PC-9 (cell line): ENCODE data around the gene DIPK1B. TPM values are rescaled to one million over a fixed set of nuclear protein-coding genes. Genes with fewer than 3 reads are reported as not detected.
A peak's percentile ranks its signal among the peaks of the same experiment; 100 is the strongest.
"Not testable (repeated sequence)": the region's sequence is repeated elsewhere in the genome, so short reads cannot be mapped to it uniquely, and the experiment has no call there.

Experiments
- BruUV-seq: library from RNA; stranded (reverse); fragments of 400-500 nt; replicated peaks from 2 replicates; lab custom pipeline; 2021; lab: Mats Ljungman, UMichigan
- CTCF ChIA-PET: fragments of 300-600 bp; sonication (Branson Sonifier 250); formaldehyde crosslinking; loops from one replicate; lab custom pipeline; 2022; ENCODE audit warnings: antibody characterized with exemption; lab: Charles Lee
- POLR2A ChIA-PET: fragments of 300-600 bp; sonication (Branson Sonifier 250); formaldehyde crosslinking; loops from one replicate; lab custom pipeline; 2022; ENCODE audit warnings: antibody characterized with exemption; ENCODE audit not compliant: unreplicated experiment; lab: Charles Lee
- DNase-seq, 2 experiments: peaks; one replicate each; pipeline versions ENCODE4 v3.0.0 to v3.0.0-alpha.2; 2015 to 2022; ENCODE audit warnings: mixed read lengths in 1 of 2
- H2AFZ ChIP-seq: fragments of 200-600 bp; sonication (generic); 2 replicates; pipeline ENCODE4 v1.8.1; 2017; ENCODE audit warnings: antibody characterized with exemption
- H3F3A ChIP-seq: fragments of 200-600 bp; sonication (generic); 2 replicates; pipeline ENCODE4 v1.8.1; 2017; ENCODE audit warnings: antibody characterized with exemption, mild to moderate bottlenecking, low read depth; ENCODE audit not compliant: insufficient read depth
- H3K27ac ChIP-seq: fragments of 200-600 bp; sonication (generic); 2 replicates; pipeline ENCODE4 v1.6.1; 2016; ENCODE audit warnings: mixed run types
- H3K27me3 ChIP-seq: fragments of 200-600 bp; sonication (generic); 2 replicates; pipeline ENCODE4 v1.6.1; 2016; ENCODE audit warnings: low read depth, mixed run types; ENCODE audit not compliant: insufficient read depth
- H3K36me3 ChIP-seq: fragments of 200-600 bp; sonication (generic); 2 replicates; pipeline ENCODE4 v1.6.1; 2016; ENCODE audit warnings: low read depth, mixed run types
- H3K4me1 ChIP-seq: fragments of 200-600 bp; sonication (generic); replicated peaks from 2 replicates; pipeline ENCODE4 v1.6.1; 2016; ENCODE audit warnings: mixed run types; ENCODE audit not compliant: insufficient read depth
- H3K4me2 ChIP-seq: fragments of 200-600 bp; sonication (generic); 2 replicates; pipeline ENCODE4 v1.6.1; 2017; ENCODE audit warnings: mixed run types
- H3K4me3 ChIP-seq: fragments of 200-600 bp; sonication (generic); 2 replicates; pipeline ENCODE4 v1.6.1; 2016; ENCODE audit warnings: mixed run types
- H3K79me2 ChIP-seq: fragments of 200-600 bp; sonication (generic); 2 replicates; pipeline ENCODE4 v1.6.1; 2017; ENCODE audit warnings: low read depth, mixed run types
- H3K9me2 ChIP-seq: fragments of 200-600 bp; sonication (generic); 2 replicates; pipeline ENCODE4 v1.8.1; 2017; ENCODE audit warnings: mild to moderate bottlenecking; ENCODE audit not compliant: insufficient read depth
- H3K9me3 ChIP-seq: fragments of 200-600 bp; sonication (generic); 2 replicates; pipeline ENCODE4 v1.8.1; 2016; ENCODE audit warnings: low read depth; ENCODE audit not compliant: insufficient read depth
- H4K20me1 ChIP-seq: fragments of 200-600 bp; sonication (generic); 2 replicates; pipeline ENCODE4 v1.8.1; 2017; ENCODE audit not compliant: insufficient read depth
- EZH2 ChIP-seq: fragments of 200-600 bp; sonication (generic); IDR thresholded peaks from 2 replicates; pipeline ENCODE4 v1.8.0; 2017; ENCODE audit warnings: antibody characterized with exemption, low read depth
- intact Hi-C: fragments of 100-400 bp; cut with micrococcal nuclease; formaldehyde crosslinking; loops from one replicate; pipeline ENCODE4 v1.10.0; 2022; ENCODE audit not compliant: unreplicated experiment
- total RNA-seq: library from RNA; stranded (reverse); gene quantifications from 2 replicates; pipeline ENCODE4 v1.2.3, GENCODE V29; 2021
- TF ChIP-seq, protein P1 (sequence below): fragments of 200-600 bp; sonication (generic); conservative IDR thresholded peaks from 2 replicates; pipeline ENCODE4 v1.6.1; 2017; ENCODE audit warnings: mixed run types, antibody characterized with exemption, mild to moderate bottlenecking, moderate library complexity

DIPK1B gene
- total RNA-seq, 1 experiment from 2014 or later = 19.0 TPM

- H3K27ac ChIP-seq, H2AFZ ChIP-seq, H4K20me1 ChIP-seq, H3K27me3 ChIP-seq, H3K4me1 ChIP-seq, BruUV-seq, H3K9me2 ChIP-seq, H3K79me2 ChIP-seq, H3K36me3 ChIP-seq, H3K4me3 ChIP-seq, intact Hi-C loops, POLR2A ChIA-PET, H3K9me3 ChIP-seq: not testable (repeated sequence)
- CTCF ChIA-PET = interaction anchor here (0.6 kb wide), 1 partner anchor 132 kb away, joined by 3 read pairs; no protein-coding TSS in a partner anchor
- DNase-seq = peak; percentile 53 to 61
- TF ChIP-seq, protein P1, sequence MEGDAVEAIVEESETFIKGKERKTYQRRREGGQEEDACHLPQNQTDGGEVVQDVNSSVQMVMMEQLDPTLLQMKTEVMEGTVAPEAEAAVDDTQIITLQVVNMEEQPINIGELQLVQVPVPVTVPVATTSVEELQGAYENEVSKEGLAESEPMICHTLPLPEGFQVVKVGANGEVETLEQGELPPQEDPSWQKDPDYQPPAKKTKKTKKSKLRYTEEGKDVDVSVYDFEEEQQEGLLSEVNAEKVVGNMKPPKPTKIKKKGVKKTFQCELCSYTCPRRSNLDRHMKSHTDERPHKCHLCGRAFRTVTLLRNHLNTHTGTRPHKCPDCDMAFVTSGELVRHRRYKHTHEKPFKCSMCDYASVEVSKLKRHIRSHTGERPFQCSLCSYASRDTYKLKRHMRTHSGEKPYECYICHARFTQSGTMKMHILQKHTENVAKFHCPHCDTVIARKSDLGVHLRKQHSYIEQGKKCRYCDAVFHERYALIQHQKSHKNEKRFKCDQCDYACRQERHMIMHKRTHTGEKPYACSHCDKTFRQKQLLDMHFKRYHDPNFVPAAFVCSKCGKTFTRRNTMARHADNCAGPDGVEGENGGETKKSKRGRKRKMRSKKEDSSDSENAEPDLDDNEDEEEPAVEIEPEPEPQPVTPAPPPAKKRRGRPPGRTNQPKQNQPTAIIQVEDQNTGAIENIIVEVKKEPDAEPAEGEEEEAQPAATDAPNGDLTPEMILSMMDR = peak; percentile 63; the same call in 1 of the 2 replicates
- H3K4me2 ChIP-seq = peak overlapping the region; percentile 49
- peaks cover 33% of the 10 kb centered on the region; the same call in 1 of the 2 replicates for H3F3A ChIP-seq
Observed at GRCh38 chr9:136766410-136767120, 54.2 kb downstream of the DIPK1B start.

GRCh38 chr9:136769710-136770191, 57.4 kb downstream of the DIPK1B start:
- TF ChIP-seq, protein P1 = peak; percentile 63
- TF ChIP-seq EZH2 = no peak
- intact Hi-C loops = no loop called here
- DNase-seq = peak in 1 of 2 experiments; percentile 28
- no peak overlapping the region for H2AFZ ChIP-seq
- H3K27ac ChIP-seq = no peak overlapping the region
- peaks cover 33% of the 10 kb centered on the region; the same call in 1 of the 2 replicates for H3F3A ChIP-seq
- no peaks in the 10 kb centered on the region for H4K20me1 ChIP-seq
- ChIA-PET POLR2A (no interaction called here), CTCF (no interaction called here)
- H3K36me3 ChIP-seq = no peaks in the 10 kb centered on the region
- no peaks in the 10 kb centered on the region for H3K9me3 ChIP-seq
- no peaks in the 10 kb centered on the region for H3K9me2 ChIP-seq
- peaks cover 4% of the 10 kb centered on the region; the same call in 1 of the 2 replicates for H3K27me3 ChIP-seq
- BruUV-seq = no TSS peak
- H3K4me2 ChIP-seq = no peak overlapping the region
- H3K4me1 ChIP-seq = peaks cover 6% of the 10 kb centered on the region
- H3K4me3 ChIP-seq = no peak overlapping the region
- H3K79me2 ChIP-seq = no peaks in the 10 kb centered on the region

DNA sequence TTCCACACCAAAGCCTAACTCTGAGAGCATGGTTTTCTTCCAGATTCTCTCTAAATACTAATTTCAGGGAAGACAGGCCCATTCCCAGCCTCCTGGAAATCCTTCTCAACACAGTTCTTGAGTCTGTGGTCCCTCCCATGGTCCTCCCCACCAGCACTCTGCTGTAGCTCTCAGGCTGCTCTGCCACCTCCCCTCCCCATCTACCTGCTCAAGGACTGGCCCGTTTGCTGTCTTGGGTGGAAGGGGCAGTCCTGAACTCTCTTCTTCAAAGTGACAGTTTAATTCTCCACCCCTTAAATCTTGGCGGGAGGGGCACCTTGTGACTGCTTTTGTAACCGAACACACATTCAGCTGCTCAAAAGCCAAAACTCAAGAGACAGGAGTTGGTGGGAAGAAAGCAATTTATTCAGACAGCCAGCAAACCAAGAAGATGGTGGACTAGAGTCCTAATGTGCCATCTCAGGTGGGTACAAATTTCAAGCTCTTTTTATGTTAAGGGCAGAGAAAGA, 59.6 kb downstream of the DIPK1B start:
- Histone ChIP-seq H3K27ac (no peak overlapping the region), H3K9me2 (no peaks in the 10 kb centered on the region), H3K4me3 (no peak overlapping the region), H3K4me2 (no peak overlapping the region), H3K27me3 (peaks cover 8% of the 10 kb centered on the region; the same call in 1 of the 2 replicates), H3K36me3 (no peaks in the 10 kb centered on the region), H3K4me1 (peaks cover 2% of the 10 kb centered on the region), H2AFZ (no peak overlapping the region), H3F3A (peaks cover 24% of the 10 kb centered on the region; the same call in 1 of the 2 replicates), H3K9me3 (no peaks in the 10 kb centered on the region), H3K79me2 (no peaks in the 10 kb centered on the region), H4K20me1 (no peaks in the 10 kb centered on the region)
- no peak for DNase-seq
- CTCF ChIA-PET = interaction anchor here (0.6 kb wide), 1 partner anchor 262 kb away, joined by 5 read pairs; no protein-coding TSS in a partner anchor
- POLR2A ChIA-PET = interaction anchor here (0.6 kb wide), 2 partner anchors 10 to 18 kb away, joined by 5 to 12 read pairs; no protein-coding TSS in a partner anchor
- no TSS peak for BruUV-seq
- TF ChIP-seq EZH2 = no peak
- TF ChIP-seq, protein P1 = no peak
- intact Hi-C loops = no loop called here
